ENCODE measurements around the gene NUP107.

DNA sequence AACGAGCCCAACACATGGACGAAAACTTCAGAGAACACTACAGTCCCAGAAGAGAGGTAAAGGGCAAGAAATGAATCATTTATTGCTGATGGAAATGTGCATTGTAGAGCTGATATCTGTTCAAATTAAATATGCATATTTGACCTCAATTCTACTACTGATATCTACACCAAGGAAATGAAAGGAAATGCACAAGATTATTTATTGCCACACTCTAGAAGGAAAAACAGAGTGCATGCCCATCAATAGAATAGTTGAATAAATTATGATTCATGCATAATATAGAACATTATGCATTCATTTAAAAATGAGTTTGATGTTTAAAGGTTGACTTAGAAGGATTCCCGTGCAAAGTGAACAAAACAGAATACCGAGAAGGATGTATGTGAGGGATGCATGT, 15.6 kb upstream of the NUP107 start:
- TF ChIP-seq CTCF (IDR thresholded peaks at IDR 0.05) (no peak), POLR2A (IDR thresholded peaks at IDR 0.05) (no peak)
